ENCODE results near the gene CCL18.
"Not testable (repeated sequence)": the region's sequence is repeated elsewhere in the genome, so short reads cannot be mapped to it uniquely, and the experiment has no call there.

DNA sequence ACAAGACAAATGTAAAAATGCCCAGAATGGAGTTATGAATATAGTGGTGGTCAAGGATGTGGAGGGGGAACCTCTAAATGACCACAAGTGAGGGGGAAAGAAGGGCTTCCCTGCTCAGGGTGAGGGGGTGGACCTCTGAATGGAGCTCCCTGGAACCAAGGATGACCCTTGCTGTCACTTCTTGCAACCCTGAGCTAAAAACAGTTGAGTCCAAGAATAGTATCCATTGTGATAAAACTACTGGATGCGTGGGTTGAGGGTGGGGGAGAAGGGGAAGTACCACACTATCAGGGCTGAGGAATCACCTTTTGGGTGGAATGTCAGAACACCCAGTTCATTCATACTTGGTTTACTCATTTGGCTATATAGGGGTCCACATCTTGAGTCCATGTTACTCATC is 34.9 kb downstream of the CCL18 start:
- TF ChIP-seq, protein P1, sequence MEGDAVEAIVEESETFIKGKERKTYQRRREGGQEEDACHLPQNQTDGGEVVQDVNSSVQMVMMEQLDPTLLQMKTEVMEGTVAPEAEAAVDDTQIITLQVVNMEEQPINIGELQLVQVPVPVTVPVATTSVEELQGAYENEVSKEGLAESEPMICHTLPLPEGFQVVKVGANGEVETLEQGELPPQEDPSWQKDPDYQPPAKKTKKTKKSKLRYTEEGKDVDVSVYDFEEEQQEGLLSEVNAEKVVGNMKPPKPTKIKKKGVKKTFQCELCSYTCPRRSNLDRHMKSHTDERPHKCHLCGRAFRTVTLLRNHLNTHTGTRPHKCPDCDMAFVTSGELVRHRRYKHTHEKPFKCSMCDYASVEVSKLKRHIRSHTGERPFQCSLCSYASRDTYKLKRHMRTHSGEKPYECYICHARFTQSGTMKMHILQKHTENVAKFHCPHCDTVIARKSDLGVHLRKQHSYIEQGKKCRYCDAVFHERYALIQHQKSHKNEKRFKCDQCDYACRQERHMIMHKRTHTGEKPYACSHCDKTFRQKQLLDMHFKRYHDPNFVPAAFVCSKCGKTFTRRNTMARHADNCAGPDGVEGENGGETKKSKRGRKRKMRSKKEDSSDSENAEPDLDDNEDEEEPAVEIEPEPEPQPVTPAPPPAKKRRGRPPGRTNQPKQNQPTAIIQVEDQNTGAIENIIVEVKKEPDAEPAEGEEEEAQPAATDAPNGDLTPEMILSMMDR (IDR thresholded peaks at IDR 0.05) = not testable (repeated sequence)
- TF ChIP-seq POLR2A (IDR thresholded peaks at IDR 0.05); POLR2AphosphoS5 (IDR thresholded peaks at IDR 0.05; ENCODE audit: insufficient read depth in 1 of 2, low read depth in 1 of 2): not testable (repeated sequence)
